OCI-LY1 (cell line): ENCODE results near the gene ITLN1.
"Not testable (repeated sequence)": the region's sequence is repeated elsewhere in the genome, so short reads cannot be mapped to it uniquely, and the experiment has no call there.

ENCODE experiments used
- H2AFZ ChIP-seq: fragments of 200-600 bp; sonication (generic), shearing (Covaris generic); 2 replicates; pipeline ENCODE4 v1.6.0; 2014; ENCODE audit warnings: antibody characterized with exemption, mild to moderate bottlenecking, low read length
- H3F3A ChIP-seq: fragments of 200-600 bp; sonication (generic), shearing (Covaris generic); 2 replicates; pipeline ENCODE4 v1.6.0; 2014; ENCODE audit warnings: mild to moderate bottlenecking, antibody characterized with exemption, low read length, moderate library complexity; ENCODE audit not compliant: insufficient read depth
- H3K27ac ChIP-seq: fragments of 200-600 bp; sonication (generic); 2 replicates; pipeline ENCODE4 v1.5.1; 2014; ENCODE audit warnings: low read length, mixed run types, mild to moderate bottlenecking, low read depth; ENCODE audit not compliant: poor library complexity, severe bottlenecking
- H3K27me3 ChIP-seq: fragments of 200-600 bp; sonication (generic); 2 replicates; pipeline ENCODE4 v1.6.0; 2014; ENCODE audit warnings: antibody characterized with exemption, mild to moderate bottlenecking, low read length, moderate library complexity; ENCODE audit not compliant: insufficient read depth
- H3K36me3 ChIP-seq: fragments of 200-600 bp; sonication (generic); 2 replicates; pipeline ENCODE4 v1.6.1; 2014; ENCODE audit warnings: mild to moderate bottlenecking, antibody characterized with exemption, low read length, moderate library complexity, mixed read lengths; ENCODE audit not compliant: insufficient read depth
- H3K4me1 ChIP-seq: fragments of 200-600 bp; sonication (generic); 2 replicates; pipeline ENCODE4 v1.5.1; 2014; ENCODE audit warnings: mild to moderate bottlenecking, low read length, moderate library complexity; ENCODE audit not compliant: insufficient read depth, severe bottlenecking
- H3K4me2 ChIP-seq: fragments of 200-600 bp; sonication (generic), shearing (Covaris generic); 2 replicates; pipeline ENCODE4 v1.6.1; 2014; ENCODE audit warnings: low read length
- H3K4me3 ChIP-seq: fragments of 200-600 bp; sonication (generic); 2 replicates; pipeline ENCODE4 v1.5.1; 2014; ENCODE audit warnings: low read length, low read depth, mild to moderate bottlenecking, mixed read lengths; ENCODE audit not compliant: poor library complexity, severe bottlenecking
- H3K79me2 ChIP-seq: fragments of 200-600 bp; shearing (Covaris generic); 2 replicates; pipeline ENCODE4 v1.6.1; 2016; ENCODE audit warnings: mixed run types, low read length, mixed read lengths; ENCODE audit not compliant: insufficient read depth
- H3K9ac ChIP-seq: fragments of 200-600 bp; sonication (generic), shearing (Covaris generic); 2 replicates; pipeline ENCODE4 v1.6.1; 2014; ENCODE audit warnings: mild to moderate bottlenecking, low read length, mixed read lengths
- H3K9me2 ChIP-seq: fragments of 200-600 bp; sonication (generic), shearing (Covaris generic); 2 replicates; pipeline ENCODE4 v1.6.1; 2014; ENCODE audit warnings: low read depth, mild to moderate bottlenecking, low read length, mixed read lengths
- H3K9me3 ChIP-seq: fragments of 200-600 bp; shearing (Covaris generic); 2 replicates; pipeline ENCODE4 v1.6.1; 2014; ENCODE audit warnings: low read length, mixed read lengths
- H4K20me1 ChIP-seq: fragments of 200-600 bp; sonication (generic), shearing (Covaris generic); 2 replicates; pipeline ENCODE4 v1.6.0; 2016; ENCODE audit warnings: mild to moderate bottlenecking, low read length; ENCODE audit not compliant: insufficient read depth
- EZH2 ChIP-seq: fragments of 200-600 bp; sonication (generic), shearing (Covaris generic); IDR thresholded peaks from 2 replicates; pipeline ENCODE4 v1.8.0; 2017; ENCODE audit warnings: borderline replicate concordance, mixed run types, mild to moderate bottlenecking, antibody characterized with exemption, low read length, moderate library complexity, mixed read lengths
- TF ChIP-seq, protein P1 (sequence below): fragments of 200-600 bp; sonication (generic), shearing (Covaris generic); IDR thresholded peaks from 2 replicates; pipeline ENCODE4 v1.5.1; 2017; ENCODE audit warnings: mild to moderate bottlenecking, antibody characterized with exemption, low read length, moderate library complexity, mixed read lengths

The ITLN1 gene

DNA sequence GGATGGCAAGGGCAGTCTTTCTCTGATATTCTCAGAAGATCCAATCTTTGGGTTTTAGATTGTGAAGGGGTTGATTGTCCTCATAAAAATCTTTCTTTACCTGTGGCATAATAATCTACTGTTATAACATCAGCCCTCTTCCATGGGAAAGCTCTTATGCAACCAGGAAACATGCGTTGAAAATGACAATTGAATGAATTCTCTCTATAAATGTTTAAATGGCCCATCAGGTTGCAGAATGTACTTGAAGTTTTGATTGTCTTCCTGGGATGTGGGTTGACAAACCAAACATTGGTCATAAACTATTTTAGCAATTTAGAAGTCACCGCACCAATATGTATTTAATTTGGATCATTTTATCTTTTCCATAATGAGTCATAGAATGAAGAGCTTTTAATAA lies 31.7 kb upstream of the ITLN1 start:
- H3K4me3 ChIP-seq = no peak overlapping the region
- no peak overlapping the region for H3K4me2 ChIP-seq
- H3K79me2 ChIP-seq = no peaks in the 10 kb centered on the region
- H3K27me3 ChIP-seq = no peaks in the 10 kb centered on the region
- H3F3A ChIP-seq = no peaks in the 10 kb centered on the region
- no peak overlapping the region for H3K27ac ChIP-seq
- TF ChIP-seq EZH2 = no peak
- TF ChIP-seq, protein P1, sequence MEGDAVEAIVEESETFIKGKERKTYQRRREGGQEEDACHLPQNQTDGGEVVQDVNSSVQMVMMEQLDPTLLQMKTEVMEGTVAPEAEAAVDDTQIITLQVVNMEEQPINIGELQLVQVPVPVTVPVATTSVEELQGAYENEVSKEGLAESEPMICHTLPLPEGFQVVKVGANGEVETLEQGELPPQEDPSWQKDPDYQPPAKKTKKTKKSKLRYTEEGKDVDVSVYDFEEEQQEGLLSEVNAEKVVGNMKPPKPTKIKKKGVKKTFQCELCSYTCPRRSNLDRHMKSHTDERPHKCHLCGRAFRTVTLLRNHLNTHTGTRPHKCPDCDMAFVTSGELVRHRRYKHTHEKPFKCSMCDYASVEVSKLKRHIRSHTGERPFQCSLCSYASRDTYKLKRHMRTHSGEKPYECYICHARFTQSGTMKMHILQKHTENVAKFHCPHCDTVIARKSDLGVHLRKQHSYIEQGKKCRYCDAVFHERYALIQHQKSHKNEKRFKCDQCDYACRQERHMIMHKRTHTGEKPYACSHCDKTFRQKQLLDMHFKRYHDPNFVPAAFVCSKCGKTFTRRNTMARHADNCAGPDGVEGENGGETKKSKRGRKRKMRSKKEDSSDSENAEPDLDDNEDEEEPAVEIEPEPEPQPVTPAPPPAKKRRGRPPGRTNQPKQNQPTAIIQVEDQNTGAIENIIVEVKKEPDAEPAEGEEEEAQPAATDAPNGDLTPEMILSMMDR = no peak
- no peaks in the 10 kb centered on the region for H3K9me2 ChIP-seq
- H3K4me1 ChIP-seq = no peaks in the 10 kb centered on the region
- no peaks in the 10 kb centered on the region for H4K20me1 ChIP-seq
- no peak overlapping the region for H3K9ac ChIP-seq
- no peak overlapping the region for H2AFZ ChIP-seq
- H3K9me3 ChIP-seq = no peaks in the 10 kb centered on the region
- H3K36me3 ChIP-seq = no peaks in the 10 kb centered on the region

DNA sequence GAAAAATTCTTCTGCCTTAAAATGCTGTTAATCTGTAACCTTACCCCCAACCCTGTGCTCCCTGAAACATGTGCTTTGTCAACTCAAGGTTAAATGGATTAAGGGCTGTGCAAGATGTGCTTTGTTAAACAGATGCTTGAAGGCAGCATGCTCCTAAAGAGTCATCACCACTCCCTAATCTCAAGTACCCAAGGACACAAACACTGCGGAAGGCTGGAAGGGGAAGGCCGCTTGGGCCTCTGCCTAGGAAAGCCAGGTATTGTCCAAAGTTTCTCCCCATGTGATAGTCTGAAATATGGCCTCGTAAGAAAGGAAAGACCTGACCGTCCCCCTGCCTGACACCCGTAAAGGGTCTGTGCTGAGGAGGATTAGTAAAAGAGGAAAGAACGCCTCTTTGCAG lies 28.2 kb upstream of the ITLN1 start:
- H3F3A ChIP-seq, H3K27ac ChIP-seq, H3K9me3 ChIP-seq, H3K4me1 ChIP-seq, H3K9ac ChIP-seq, H4K20me1 ChIP-seq, H3K36me3 ChIP-seq, H3K9me2 ChIP-seq, H3K4me3 ChIP-seq, H3K27me3 ChIP-seq, H2AFZ ChIP-seq, H3K4me2 ChIP-seq, H3K79me2 ChIP-seq: not testable (repeated sequence)

DNA sequence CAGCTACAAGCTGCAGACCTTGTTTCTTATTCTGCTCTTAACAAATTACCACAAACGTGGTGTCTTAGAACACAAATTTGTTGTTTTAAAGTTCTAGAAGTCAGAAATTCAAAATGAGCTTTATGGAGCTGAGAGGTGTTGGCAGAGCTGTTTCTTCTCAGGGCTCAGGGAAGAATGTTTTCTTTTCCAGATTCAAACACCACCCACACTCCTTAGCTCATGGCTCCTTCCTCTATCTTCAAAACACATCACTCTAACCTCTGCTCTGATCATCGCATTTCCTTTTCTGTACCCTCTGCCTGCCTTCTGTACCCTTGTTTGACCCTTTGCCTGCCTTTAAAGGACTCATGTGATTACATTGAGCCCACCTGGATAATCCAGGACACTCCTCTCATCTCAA lies 26.9 kb upstream of the ITLN1 start:
- H3K27ac ChIP-seq = no peak overlapping the region
- no peak for TF ChIP-seq EZH2
- TF ChIP-seq, protein P1 = no peak

DNA sequence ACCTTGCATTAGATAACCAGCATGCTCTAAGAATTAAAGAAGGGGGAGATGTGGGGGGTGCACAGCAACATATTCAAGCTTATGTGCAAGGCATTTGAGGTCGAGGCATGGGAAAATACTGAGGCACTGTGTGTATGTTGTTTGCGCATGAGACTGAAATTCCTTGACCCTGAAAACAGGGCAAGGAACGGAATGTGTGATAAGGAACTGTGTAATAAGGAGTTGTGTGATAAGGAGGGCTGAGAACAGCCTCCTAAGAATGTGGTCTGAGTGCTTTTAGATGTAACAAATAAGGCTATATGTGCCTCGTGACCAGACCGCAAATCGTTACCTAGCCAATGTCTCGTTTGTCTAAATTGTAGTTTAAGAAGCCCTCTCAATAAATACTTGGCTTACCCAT lies 26.5 kb upstream of the ITLN1 start:
- Histone ChIP-seq H3K36me3 (no peaks in the 10 kb centered on the region), H3K9me2 (no peaks in the 10 kb centered on the region; the same call in 1 of the 2 replicates), H3K4me2 (no peak overlapping the region), H4K20me1 (no peaks in the 10 kb centered on the region), H3K27me3 (no peaks in the 10 kb centered on the region), H3F3A (no peaks in the 10 kb centered on the region), H3K27ac (no peak overlapping the region), H3K9me3 (no peaks in the 10 kb centered on the region), H2AFZ (no peak overlapping the region), H3K4me3 (no peak overlapping the region), H3K79me2 (no peaks in the 10 kb centered on the region), H3K9ac (no peak overlapping the region), H3K4me1 (no peaks in the 10 kb centered on the region)
- TF ChIP-seq EZH2 = no peak
- TF ChIP-seq, protein P1 = no peak

More for the DNA sequence above, 26.9 kb upstream of the ITLN1 start:
- no peak overlapping the region for H3K9ac ChIP-seq
- H3K4me1 ChIP-seq = no peaks in the 10 kb centered on the region
- H3K36me3 ChIP-seq = no peaks in the 10 kb centered on the region
- no peaks in the 10 kb centered on the region for H4K20me1 ChIP-seq
- no peaks in the 10 kb centered on the region; the same call in 1 of the 2 replicates for H3K9me2 ChIP-seq
- H3F3A ChIP-seq = no peaks in the 10 kb centered on the region
- no peak overlapping the region for H2AFZ ChIP-seq
- no peaks in the 10 kb centered on the region for H3K27me3 ChIP-seq
- no peak overlapping the region for H3K4me3 ChIP-seq
- H3K9me3 ChIP-seq = no peaks in the 10 kb centered on the region
- no peaks in the 10 kb centered on the region for H3K79me2 ChIP-seq
- H3K4me2 ChIP-seq = no peak overlapping the region
